Transverse colon (tissue), 4 donors: ENCODE measurements around the gene UBE2G1.

Experiments used
- CTCF ChIP-seq, 5 experiments: fragments of 200-600 bp in 3 of 5; fragments of 450-650 bp in 2 of 5; sonication (generic) in 3 of 5; IDR thresholded peaks; 1 replicate in 2 of 5; 2 replicates in 3 of 5; pipeline ENCODE4 v1.5.1; 2016 to 2017; ENCODE audit warnings: antibody characterized with exemption in 5 of 5, inconsistent platforms in 3 of 5, mild to moderate bottlenecking in 2 of 5, moderate library complexity in 1 of 5
- EP300 ChIP-seq: sonication (generic); formaldehyde crosslinking; IDR thresholded peaks from one replicate; pipeline ENCODE4 v1.6.1; 2017; ENCODE audit warnings: antibody characterized with exemption, low read depth
- POLR2A ChIP-seq: fragments of 450-650 bp; IDR thresholded peaks from one replicate; pipeline ENCODE4 v1.6.1; 2016; ENCODE audit warnings: antibody characterized with exemption, mild to moderate bottlenecking, moderate library complexity
- POLR2AphosphoS5 ChIP-seq, 3 donors: sonication (generic); formaldehyde crosslinking; IDR thresholded peaks; one replicate each; pipeline ENCODE4 v1.6.1; 2016; ENCODE audit warnings: antibody characterized with exemption in 3 of 3

GRCh38 chr17:4395111-4395478 is 28.6 kb upstream of the UBE2G1 start:
- TF ChIP-seq CTCF (IDR thresholded peaks at IDR 0.05) (no peak), POLR2AphosphoS5 (IDR thresholded peaks at IDR 0.05) (no peak), POLR2A (no peak), EP300 (no peak)
